ENCODE measurements around the gene PDZD8. TPM values are rescaled to one million over a fixed set of nuclear protein-coding genes. Genes with fewer than 3 reads are reported as not detected.

Gene PDZD8
- total RNA-seq, 1 donor from 2014 or later, result 20.1 TPM

GRCh38 chr10:117370205-117370604 is 5.0 kb downstream of the PDZD8 start:
- Histone ChIP-seq H3K27ac (no peak overlapping the region), H2AFZ (replicated peaks) (no peak overlapping the region), H3K4me1 (peaks cover 15% of the 10 kb centered on the region), H3F3A (ENCODE audit: low read depth) (peaks cover 4% of the 10 kb centered on the region), H3K4me2 (no peak overlapping the region), H3K9me3 (ENCODE audit: low read depth) (no peaks in the 10 kb centered on the region), H3K27me3 (no peaks in the 10 kb centered on the region), H3K4me3 (no peak overlapping the region), H3K9ac (no peak overlapping the region), H3K36me3 (no peaks in the 10 kb centered on the region), H3K79me2 (ENCODE audit: low read depth) (peaks cover 98% of the 10 kb centered on the region), H4K20me1 (ENCODE audit: low read depth) (peaks cover 83% of the 10 kb centered on the region)
- H3K4me3 Mint-ChIP-seq, result no peak overlapping the region
- H3K9me3 Mint-ChIP-seq, result no peaks in the 10 kb centered on the region
- H3K4me1 Mint-ChIP-seq, result peaks cover 22% of the 10 kb centered on the region
- no peak overlapping the region for H3K27ac Mint-ChIP-seq
- H3K36me3 Mint-ChIP-seq, result peaks cover 5% of the 10 kb centered on the region
- no peak for DNase-seq (ENCODE audit: low spot score)
- TF ChIP-seq CTCF (IDR thresholded peaks at IDR 0.05) (no peak), EZH2 (IDR thresholded peaks at IDR 0.05) (no peak), EZH2phosphoT487 (IDR thresholded peaks at IDR 0.05) (no peak)
- H3K27me3 Mint-ChIP-seq (ENCODE audit: insufficient read depth, low read depth), result no peaks in the 10 kb centered on the region

GRCh38 chr10:117367718-117368117 is 7.5 kb downstream of the PDZD8 start:
- Mint-ChIP-seq H3K27me3 (ENCODE audit: insufficient read depth, low read depth) (no peaks in the 10 kb centered on the region), H3K9me3 (no peaks in the 10 kb centered on the region), H3K4me1 (peaks cover 22% of the 10 kb centered on the region), H3K27ac (no peak overlapping the region), H3K4me3 (no peak overlapping the region), H3K36me3 (peaks cover 5% of the 10 kb centered on the region)
- no peaks in the 10 kb centered on the region for H3K9me3 ChIP-seq (ENCODE audit: low read depth)
- H4K20me1 ChIP-seq (ENCODE audit: low read depth), result peaks cover 65% of the 10 kb centered on the region
- peaks cover 100% of the 10 kb centered on the region for H3K79me2 ChIP-seq (ENCODE audit: low read depth)
- H3K27me3 ChIP-seq, result no peaks in the 10 kb centered on the region
- no peak overlapping the region for H3K4me3 ChIP-seq
- no peak overlapping the region for H3K27ac ChIP-seq
- H3K4me2 ChIP-seq, result no peak overlapping the region
- H3K4me1 ChIP-seq, result peaks cover 10% of the 10 kb centered on the region
- H2AFZ ChIP-seq (replicated peaks), result no peak overlapping the region
- no peaks in the 10 kb centered on the region for H3K36me3 ChIP-seq
- TF ChIP-seq EZH2phosphoT487 (IDR thresholded peaks at IDR 0.05) (no peak), CTCF (IDR thresholded peaks at IDR 0.05) (no peak), EZH2 (IDR thresholded peaks at IDR 0.05) (no peak)
- DNase-seq (ENCODE audit: low spot score), result no peak
- no peak overlapping the region for H3K9ac ChIP-seq
- H3F3A ChIP-seq (ENCODE audit: low read depth), result no peaks in the 10 kb centered on the region

GRCh38 chr10:117366741-117367140 is 8.5 kb downstream of the PDZD8 start:
- Histone ChIP-seq H3K36me3 (no peaks in the 10 kb centered on the region), H2AFZ (replicated peaks) (no peak overlapping the region), H3K4me3 (no peak overlapping the region), H3K27ac (no peak overlapping the region), H3K4me1 (no peaks in the 10 kb centered on the region), H3K79me2 (ENCODE audit: low read depth) (peaks cover 100% of the 10 kb centered on the region), H3K27me3 (no peaks in the 10 kb centered on the region), H3F3A (ENCODE audit: low read depth) (no peaks in the 10 kb centered on the region), H3K4me2 (no peak overlapping the region), H4K20me1 (ENCODE audit: low read depth) (peaks cover 61% of the 10 kb centered on the region), H3K9ac (no peak overlapping the region), H3K9me3 (ENCODE audit: low read depth) (no peaks in the 10 kb centered on the region)
- Mint-ChIP-seq H3K27me3 (ENCODE audit: insufficient read depth, low read depth) (no peaks in the 10 kb centered on the region), H3K27ac (no peak overlapping the region), H3K36me3 (peaks cover 5% of the 10 kb centered on the region), H3K4me3 (no peak overlapping the region), H3K9me3 (no peaks in the 10 kb centered on the region), H3K4me1 (peaks cover 16% of the 10 kb centered on the region)
- DNase-seq (ENCODE audit: low spot score), result no peak
- no peak for TF ChIP-seq EZH2phosphoT487 (IDR thresholded peaks at IDR 0.05)
- no peak for TF ChIP-seq CTCF (IDR thresholded peaks at IDR 0.05)
- no peak for TF ChIP-seq EZH2 (IDR thresholded peaks at IDR 0.05)
